IMR-90 (cell line): ENCODE measurements around the gene SS18L1.

Experiments used
- BHLHE40 ChIP-seq: fragments of 150-350 bp; IDR thresholded peaks from 2 replicates; pipeline ENCODE4 v1.6.1; 2016; ENCODE audit warnings: mild to moderate bottlenecking, low read depth, low read length
- CTCF ChIP-seq: conservative IDR thresholded peaks from 2 replicates; pipeline ENCODE4 v1.5.1; 2012; ENCODE audit warnings: mild to moderate bottlenecking, low read depth, low read length, improper control_type of control experiment
- ELK1 ChIP-seq: fragments of 150-350 bp; IDR thresholded peaks from 2 replicates; pipeline ENCODE4 v1.6.1; 2016; ENCODE audit warnings: low read depth, mild to moderate bottlenecking, low read length, moderate library complexity, borderline replicate concordance
- MAFK ChIP-seq: IDR thresholded peaks from 2 replicates; pipeline ENCODE4 v1.6.1; 2012; ENCODE audit warnings: low read depth, low read length, improper control_type of control experiment
- MXI1 ChIP-seq: IDR thresholded peaks from 2 replicates; pipeline ENCODE4 v1.6.1; 2012; ENCODE audit warnings: low read depth, mild to moderate bottlenecking, low read length, moderate library complexity, borderline replicate concordance
- POLR2A ChIP-seq: IDR thresholded peaks from 2 replicates; pipeline ENCODE4 v1.6.1; 2012; ENCODE audit warnings: mild to moderate bottlenecking, low read depth, low read length
- SMC3 ChIP-seq: fragments of 150-350 bp; IDR thresholded peaks from 2 replicates; pipeline ENCODE4 v1.6.1; 2016; ENCODE audit warnings: low read depth, mild to moderate bottlenecking, antibody characterized with exemption, low read length, moderate library complexity

- no peak for TF ChIP-seq POLR2A
- TF ChIP-seq MXI1, result no peak
- no peak for TF ChIP-seq ELK1
- no peak for TF ChIP-seq CTCF
- TF ChIP-seq MAFK, result no peak
- no peak for TF ChIP-seq BHLHE40
- TF ChIP-seq SMC3, result no peak
These were observed 55.4 kb downstream of the SS18L1 start for GRCh38 chr20:62198931-62199330.
